GM21723 (cell line): ENCODE results near the gene TSEN54.
"Not testable (repeated sequence)": the region's sequence is repeated elsewhere in the genome, so short reads cannot be mapped to it uniquely, and the experiment has no call there.

Source experiments
- ATAC-seq: cut with Tn5 transposase; IDR thresholded peaks from one replicate; pipeline ENCODE4 v1.9.1; 2021; ENCODE audit warnings: mild to moderate bottlenecking, moderate library complexity; ENCODE audit not compliant: unreplicated experiment

TSEN54 gene

GRCh38 chr17:75516619-75517296 is 430 bp downstream of the TSEN54 start:
- ATAC-seq: peak; percentile 22

- ATAC-seq: no peak
These were observed 1.1 kb downstream of the TSEN54 start for GRCh38 chr17:75517297-75517865.

GRCh38 chr17:75518201-75518600 is 1.9 kb downstream of the TSEN54 start:
- ATAC-seq: no peak

- ATAC-seq: no peak
These were observed 2.7 kb downstream of the TSEN54 start for GRCh38 chr17:75518983-75519537.

GRCh38 chr17:75520413-75520812 is 4.1 kb downstream of the TSEN54 start:
- ATAC-seq: not testable (repeated sequence)

- no peak for ATAC-seq
These were observed 5.0 kb downstream of the TSEN54 start for GRCh38 chr17:75521290-75521689.

GRCh38 chr17:75521951-75522727 is 5.8 kb downstream of the TSEN54 start:
- no peak for ATAC-seq

GRCh38 chr17:75523647-75524046 is 7.3 kb downstream of the TSEN54 start:
- ATAC-seq: no peak

- ATAC-seq: no peak
These were observed 8.1 kb downstream of the TSEN54 start for GRCh38 chr17:75524269-75524969.

- peak; percentile 82 for ATAC-seq
These were observed 8.9 kb downstream of the TSEN54 start, which contains the start of gene LLGL2 for GRCh38 chr17:75524970-75525805. Gene LLGL2 (plus strand): TSS chr17:75525697. CDS start chr17:75543427, 17,730 bp downstream.

GRCh38 chr17:75525806-75526554 is 9.7 kb downstream of the TSEN54 start:
- peak; percentile 5 for ATAC-seq

GRCh38 chr17:75526555-75527270 is 10.4 kb downstream of the TSEN54 start:
- no peak for ATAC-seq

GRCh38 chr17:75530837-75531720 is 14.8 kb downstream of the TSEN54 start:
- no peak for ATAC-seq

- ATAC-seq: no peak
These were observed 15.4 kb downstream of the TSEN54 start for GRCh38 chr17:75531721-75532072.

- no peak for ATAC-seq
These were observed 18.8 kb downstream of the TSEN54 start for GRCh38 chr17:75535119-75535537.

GRCh38 chr17:75535871-75536270 is 19.5 kb downstream of the TSEN54 start:
- ATAC-seq: no peak

- ATAC-seq: no peak
These were observed 20.0 kb downstream of the TSEN54 start for GRCh38 chr17:75536366-75536765.
